ENCODE data around the gene SLC17A9.

DNA sequence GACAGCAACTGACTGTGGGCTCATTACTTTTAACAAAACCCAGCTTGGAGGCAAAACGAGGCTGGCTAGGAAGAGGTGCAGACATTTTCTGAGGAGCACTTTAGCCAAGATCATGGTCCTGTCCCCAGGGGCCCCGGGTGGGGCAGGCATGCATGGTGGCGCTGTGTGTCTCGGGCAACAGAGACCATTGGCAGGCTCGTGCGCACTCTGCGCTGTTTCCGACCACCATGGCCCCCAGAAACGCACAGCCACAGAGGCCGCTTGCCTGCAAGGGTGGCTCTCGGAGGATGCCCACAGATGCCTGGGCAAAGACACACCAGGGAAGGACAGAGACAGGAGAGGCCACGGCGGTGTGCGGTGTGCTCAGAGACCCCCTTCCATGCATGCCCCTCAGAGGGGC is 47.5 kb downstream of the SLC17A9 start:
- TF ChIP-seq, protein P1, sequence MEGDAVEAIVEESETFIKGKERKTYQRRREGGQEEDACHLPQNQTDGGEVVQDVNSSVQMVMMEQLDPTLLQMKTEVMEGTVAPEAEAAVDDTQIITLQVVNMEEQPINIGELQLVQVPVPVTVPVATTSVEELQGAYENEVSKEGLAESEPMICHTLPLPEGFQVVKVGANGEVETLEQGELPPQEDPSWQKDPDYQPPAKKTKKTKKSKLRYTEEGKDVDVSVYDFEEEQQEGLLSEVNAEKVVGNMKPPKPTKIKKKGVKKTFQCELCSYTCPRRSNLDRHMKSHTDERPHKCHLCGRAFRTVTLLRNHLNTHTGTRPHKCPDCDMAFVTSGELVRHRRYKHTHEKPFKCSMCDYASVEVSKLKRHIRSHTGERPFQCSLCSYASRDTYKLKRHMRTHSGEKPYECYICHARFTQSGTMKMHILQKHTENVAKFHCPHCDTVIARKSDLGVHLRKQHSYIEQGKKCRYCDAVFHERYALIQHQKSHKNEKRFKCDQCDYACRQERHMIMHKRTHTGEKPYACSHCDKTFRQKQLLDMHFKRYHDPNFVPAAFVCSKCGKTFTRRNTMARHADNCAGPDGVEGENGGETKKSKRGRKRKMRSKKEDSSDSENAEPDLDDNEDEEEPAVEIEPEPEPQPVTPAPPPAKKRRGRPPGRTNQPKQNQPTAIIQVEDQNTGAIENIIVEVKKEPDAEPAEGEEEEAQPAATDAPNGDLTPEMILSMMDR (IDR thresholded peaks at IDR 0.05; ENCODE audit: insufficient read depth, low read depth, low read length): no peak
- TF ChIP-seq EZH2 (IDR thresholded peaks at IDR 0.05; ENCODE audit: insufficient read depth, low read length): no peak
